RWPE1 (cell line): ENCODE data around the gene TMA7B.

Source experiments
- CTCF ChIA-PET: fragments of 350-600 bp; sonication (Branson Sonifier 250); formaldehyde crosslinking; extraction: SDS; loops from one replicate; lab custom pipeline; 2021; lab: Yijun Ruan, JAX
- POLR2A ChIA-PET: fragments of 400-600 bp; formaldehyde crosslinking; extraction: SDS; loops from one replicate; lab custom pipeline; 2020; ENCODE audit warnings: antibody characterized with exemption; ENCODE audit not compliant: low non-redundant PET; lab: Yijun Ruan, JAX
- DNase-seq: peaks from one replicate; pipeline ENCODE4 v3.0.0; 2012; ENCODE audit warnings: low spot score
- H3K27ac ChIP-seq: fragments of 450-650 bp; 2 replicates; pipeline ENCODE4 v1.5.1; 2017
- CTCF ChIP-seq: fragments of 450-650 bp; conservative IDR thresholded peaks from 2 replicates; pipeline ENCODE4 v1.5.1; 2017; ENCODE audit warnings: low read depth, mild to moderate bottlenecking

TMA7B gene

GRCh38 chr22:39937906-39938305 is 22.3 kb upstream of the TMA7B start:
- ChIA-PET CTCF (interaction anchor here (0.6 kb wide), 1 partner anchor 87 kb away, joined by 6 read pairs; no protein-coding TSS in a partner anchor), POLR2A (no interaction called here)
- no peak for DNase-seq
- no peak overlapping the region for H3K27ac ChIP-seq
- TF ChIP-seq CTCF, result no peak

GRCh38 chr22:39938509-39939111 is 21.6 kb upstream of the TMA7B start:
- no peak for TF ChIP-seq CTCF
- ChIA-PET CTCF (no interaction called here), POLR2A (no interaction called here)
- H3K27ac ChIP-seq, result no peak overlapping the region
- DNase-seq, result no peak

GRCh38 chr22:39939830-39940229 is 20.4 kb upstream of the TMA7B start:
- CTCF ChIA-PET, result interaction anchor here (0.5 to 0.9 kb wide), 2 partner anchors 42 to 405 kb away, joined by 3 to 8 read pairs; no protein-coding TSS in a partner anchor
- H3K27ac ChIP-seq, result no peak overlapping the region
- no peak for DNase-seq
- TF ChIP-seq CTCF, result no peak
- POLR2A ChIA-PET, result no interaction called here

- no peak for DNase-seq
- ChIA-PET POLR2A (no interaction called here), CTCF (no interaction called here)
- no peak for TF ChIP-seq CTCF
- H3K27ac ChIP-seq, result no peak overlapping the region
Observed at GRCh38 chr22:39940757-39941305, 19.4 kb upstream of the TMA7B start.

- no peak for DNase-seq
- POLR2A ChIA-PET, result no interaction called here
- CTCF ChIA-PET, result no interaction called here
- no peak for TF ChIP-seq CTCF
- no peak overlapping the region for H3K27ac ChIP-seq
Observed at GRCh38 chr22:39941601-39942000, 18.6 kb upstream of the TMA7B start.

GRCh38 chr22:39942439-39943230 is 17.6 kb upstream of the TMA7B start:
- CTCF ChIA-PET, result interaction anchor here (0.6 kb wide), 1 partner anchor 571 kb away, joined by 3 read pairs; no protein-coding TSS in a partner anchor
- POLR2A ChIA-PET, result no interaction called here
- H3K27ac ChIP-seq, result no peak overlapping the region
- no peak for TF ChIP-seq CTCF
- DNase-seq, result no peak
